HepG2 (cell line): ENCODE results near the gene ATG7.

ENCODE experiments used
- CEBPB ChIP-seq: IDR thresholded peaks from 2 replicates; pipeline ENCODE4 v1.6.1; 2011; ENCODE audit warnings: low read depth, low read length, improper control_type of control experiment, borderline replicate concordance
- EEA1 ChIP-seq: sonication (generic); formaldehyde crosslinking; IDR thresholded peaks from 2 replicates; pipeline ENCODE4 v1.5.1; 2020; ENCODE audit warnings: mild to moderate bottlenecking, missing genetic modification reagents, borderline replicate concordance
- ELF3 ChIP-seq: IDR thresholded peaks from 2 replicates; pipeline ENCODE4 v1.6.1; 2016; ENCODE audit warnings: missing genetic modification reagents, missing compliant biosample characterization
- FOSL1 ChIP-seq: sonication (generic); formaldehyde crosslinking; IDR thresholded peaks from 2 replicates; pipeline ENCODE4 v1.9.0; 2021; ENCODE audit warnings: missing genetic modification reagents, borderline replicate concordance
- MAFK ChIP-seq, 2 experiments: IDR thresholded peaks in 1 of 2; conservative IDR thresholded peaks in 1 of 2; 2 replicates each; pipeline ENCODE4 v1.6.1; 2011; ENCODE audit warnings: improper control_type of control experiment in 2 of 2, low read length in 2 of 2
- POLR2AphosphoS5 ChIP-seq: IDR thresholded peaks from 2 replicates; pipeline ENCODE4 v1.6.1; 2012; ENCODE audit warnings: low read depth, low read length
- PRPF4 ChIP-seq: fragments of 200-400 bp; formaldehyde crosslinking; IDR thresholded peaks from 2 replicates; pipeline ENCODE4 v1.6.1; 2016; ENCODE audit warnings: low read length, low read depth; ENCODE audit not compliant: poor library complexity, severe bottlenecking
- RELA ChIP-seq: sonication (generic); formaldehyde crosslinking; IDR thresholded peaks from 2 replicates; pipeline ENCODE4 v1.4.0; 2020; ENCODE audit warnings: missing genetic modification reagents
- XRCC5 ChIP-seq: fragments of 200-400 bp; formaldehyde crosslinking; optimal IDR thresholded peaks from 2 replicates; pipeline ENCODE3; 2017; ENCODE audit warnings: mild to moderate bottlenecking, low read length
- ZFX ChIP-seq: sonication (generic); formaldehyde crosslinking; IDR thresholded peaks from 2 replicates; pipeline ENCODE4 v1.4.0; 2020; ENCODE audit warnings: mild to moderate bottlenecking, low read depth, missing genetic modification reagents, moderate library complexity
- TF ChIP-seq, protein P1 (sequence below): sonication (generic); formaldehyde crosslinking; IDR thresholded peaks from 2 replicates; pipeline ENCODE4 v1.5.0; 2020; ENCODE audit warnings: mild to moderate bottlenecking, missing genetic modification reagents, moderate library complexity
- TF ChIP-seq, protein P2 (sequence below), 2 experiments: IDR thresholded peaks; 2 replicates each; pipeline ENCODE4 v1.6.1; 2011 to 2012; ENCODE audit warnings: low read length in 2 of 2, borderline replicate concordance in 1 of 2, low read depth in 1 of 2, mild to moderate bottlenecking in 1 of 2, moderate library complexity in 1 of 2

DNA sequence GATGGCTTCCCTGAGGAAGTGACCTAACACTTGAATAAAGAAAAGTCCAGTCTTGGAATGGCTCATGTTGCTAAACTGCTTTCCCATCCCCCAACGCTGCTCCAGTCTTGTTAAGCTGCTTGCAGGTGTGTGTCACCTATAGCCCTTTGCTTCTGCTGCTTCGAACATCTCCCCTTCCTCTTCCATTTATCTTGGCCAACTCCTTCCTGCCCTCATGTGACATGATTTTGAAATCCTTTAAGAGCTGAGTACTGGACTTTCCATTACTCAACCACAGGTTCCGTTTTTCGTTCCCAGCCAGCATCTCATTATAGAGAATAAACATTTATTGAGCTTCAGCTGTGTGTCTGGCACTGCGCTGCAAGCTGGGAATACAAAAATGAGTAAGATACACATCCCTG lies 1.7 kb downstream of the ATG7 start:
- TF ChIP-seq PRPF4 (no peak), RELA (CRISPR knock-in tag) (no peak), XRCC5 (no peak), MAFK (conservative IDR thresholded peaks at IDR 0.05 in 1 of 2, IDR thresholded peaks at IDR 0.05 in 1 of 2; ENCODE audit: low read length in 2 of 2) (no peak), EEA1 (no peak), POLR2AphosphoS5 (no peak), CEBPB (no peak), FOSL1 (CRISPR knock-in tag) (no peak), ELF3 (CRISPR knock-in tag) (no peak), ZFX (CRISPR knock-in tag) (no peak)
- TF ChIP-seq, protein P1, sequence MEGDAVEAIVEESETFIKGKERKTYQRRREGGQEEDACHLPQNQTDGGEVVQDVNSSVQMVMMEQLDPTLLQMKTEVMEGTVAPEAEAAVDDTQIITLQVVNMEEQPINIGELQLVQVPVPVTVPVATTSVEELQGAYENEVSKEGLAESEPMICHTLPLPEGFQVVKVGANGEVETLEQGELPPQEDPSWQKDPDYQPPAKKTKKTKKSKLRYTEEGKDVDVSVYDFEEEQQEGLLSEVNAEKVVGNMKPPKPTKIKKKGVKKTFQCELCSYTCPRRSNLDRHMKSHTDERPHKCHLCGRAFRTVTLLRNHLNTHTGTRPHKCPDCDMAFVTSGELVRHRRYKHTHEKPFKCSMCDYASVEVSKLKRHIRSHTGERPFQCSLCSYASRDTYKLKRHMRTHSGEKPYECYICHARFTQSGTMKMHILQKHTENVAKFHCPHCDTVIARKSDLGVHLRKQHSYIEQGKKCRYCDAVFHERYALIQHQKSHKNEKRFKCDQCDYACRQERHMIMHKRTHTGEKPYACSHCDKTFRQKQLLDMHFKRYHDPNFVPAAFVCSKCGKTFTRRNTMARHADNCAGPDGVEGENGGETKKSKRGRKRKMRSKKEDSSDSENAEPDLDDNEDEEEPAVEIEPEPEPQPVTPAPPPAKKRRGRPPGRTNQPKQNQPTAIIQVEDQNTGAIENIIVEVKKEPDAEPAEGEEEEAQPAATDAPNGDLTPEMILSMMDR (CRISPR knock-in tag), result no peak
- TF ChIP-seq, protein P2, sequence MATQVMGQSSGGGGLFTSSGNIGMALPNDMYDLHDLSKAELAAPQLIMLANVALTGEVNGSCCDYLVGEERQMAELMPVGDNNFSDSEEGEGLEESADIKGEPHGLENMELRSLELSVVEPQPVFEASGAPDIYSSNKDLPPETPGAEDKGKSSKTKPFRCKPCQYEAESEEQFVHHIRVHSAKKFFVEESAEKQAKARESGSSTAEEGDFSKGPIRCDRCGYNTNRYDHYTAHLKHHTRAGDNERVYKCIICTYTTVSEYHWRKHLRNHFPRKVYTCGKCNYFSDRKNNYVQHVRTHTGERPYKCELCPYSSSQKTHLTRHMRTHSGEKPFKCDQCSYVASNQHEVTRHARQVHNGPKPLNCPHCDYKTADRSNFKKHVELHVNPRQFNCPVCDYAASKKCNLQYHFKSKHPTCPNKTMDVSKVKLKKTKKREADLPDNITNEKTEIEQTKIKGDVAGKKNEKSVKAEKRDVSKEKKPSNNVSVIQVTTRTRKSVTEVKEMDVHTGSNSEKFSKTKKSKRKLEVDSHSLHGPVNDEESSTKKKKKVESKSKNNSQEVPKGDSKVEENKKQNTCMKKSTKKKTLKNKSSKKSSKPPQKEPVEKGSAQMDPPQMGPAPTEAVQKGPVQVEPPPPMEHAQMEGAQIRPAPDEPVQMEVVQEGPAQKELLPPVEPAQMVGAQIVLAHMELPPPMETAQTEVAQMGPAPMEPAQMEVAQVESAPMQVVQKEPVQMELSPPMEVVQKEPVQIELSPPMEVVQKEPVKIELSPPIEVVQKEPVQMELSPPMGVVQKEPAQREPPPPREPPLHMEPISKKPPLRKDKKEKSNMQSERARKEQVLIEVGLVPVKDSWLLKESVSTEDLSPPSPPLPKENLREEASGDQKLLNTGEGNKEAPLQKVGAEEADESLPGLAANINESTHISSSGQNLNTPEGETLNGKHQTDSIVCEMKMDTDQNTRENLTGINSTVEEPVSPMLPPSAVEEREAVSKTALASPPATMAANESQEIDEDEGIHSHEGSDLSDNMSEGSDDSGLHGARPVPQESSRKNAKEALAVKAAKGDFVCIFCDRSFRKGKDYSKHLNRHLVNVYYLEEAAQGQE (IDR thresholded peaks at IDR 0.05; ENCODE audit: borderline replicate concordance in 1 of 2, low read depth in 1 of 2, low read length in 2 of 2), result no peak
